Stimulated activated CD4-positive, alpha-beta T cell treated with anti-CD3 and anti-CD28 coated beads, Interleukin-1b, Interleukin-23, amount 100 ng/mL, for 48 hours (primary cell): ENCODE data around the gene CAPN12.
"Not testable (repeated sequence)": the region's sequence is repeated elsewhere in the genome, so short reads cannot be mapped to it uniquely, and the experiment has no call there.

Source experiments
- DNase-seq: peaks from one replicate; pipeline ENCODE4 v3.0.0-alpha.2; 2020

The CAPN12 gene, protein sequence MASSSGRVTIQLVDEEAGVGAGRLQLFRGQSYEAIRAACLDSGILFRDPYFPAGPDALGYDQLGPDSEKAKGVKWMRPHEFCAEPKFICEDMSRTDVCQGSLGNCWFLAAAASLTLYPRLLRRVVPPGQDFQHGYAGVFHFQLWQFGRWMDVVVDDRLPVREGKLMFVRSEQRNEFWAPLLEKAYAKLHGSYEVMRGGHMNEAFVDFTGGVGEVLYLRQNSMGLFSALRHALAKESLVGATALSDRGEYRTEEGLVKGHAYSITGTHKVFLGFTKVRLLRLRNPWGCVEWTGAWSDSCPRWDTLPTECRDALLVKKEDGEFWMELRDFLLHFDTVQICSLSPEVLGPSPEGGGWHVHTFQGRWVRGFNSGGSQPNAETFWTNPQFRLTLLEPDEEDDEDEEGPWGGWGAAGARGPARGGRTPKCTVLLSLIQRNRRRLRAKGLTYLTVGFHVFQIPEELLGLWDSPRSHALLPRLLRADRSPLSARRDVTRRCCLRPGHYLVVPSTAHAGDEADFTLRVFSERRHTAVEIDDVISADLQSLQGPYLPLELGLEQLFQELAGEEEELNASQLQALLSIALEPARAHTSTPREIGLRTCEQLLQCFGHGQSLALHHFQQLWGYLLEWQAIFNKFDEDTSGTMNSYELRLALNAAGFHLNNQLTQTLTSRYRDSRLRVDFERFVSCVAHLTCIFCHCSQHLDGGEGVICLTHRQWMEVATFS

DNA sequence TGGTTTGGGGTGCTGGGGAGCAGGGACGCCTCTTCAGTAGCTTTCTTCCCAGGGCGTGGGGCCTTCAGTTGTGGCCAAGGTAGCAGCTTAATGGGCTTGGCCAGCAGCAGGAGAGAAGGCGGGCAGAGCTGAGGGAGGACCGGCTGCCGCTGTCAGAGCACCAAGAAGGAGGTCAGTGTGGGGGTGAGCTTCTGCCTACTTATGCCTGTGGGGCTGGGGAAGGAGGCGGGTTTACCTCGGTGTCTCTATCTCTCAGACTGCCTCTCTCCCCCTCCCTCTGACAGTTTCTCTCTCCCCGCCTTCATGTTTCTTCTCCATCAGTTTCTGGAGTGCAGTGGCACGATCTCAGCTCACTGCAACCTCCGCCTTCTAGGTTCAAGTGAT is at the start of gene CAPN12:
Gene CAPN12, minus strand, starts transcription at position 177 of the 384 bp plus-strand sequence. CDS start 309 bp downstream, outside the sequence.
- no peak for DNase-seq

DNA sequence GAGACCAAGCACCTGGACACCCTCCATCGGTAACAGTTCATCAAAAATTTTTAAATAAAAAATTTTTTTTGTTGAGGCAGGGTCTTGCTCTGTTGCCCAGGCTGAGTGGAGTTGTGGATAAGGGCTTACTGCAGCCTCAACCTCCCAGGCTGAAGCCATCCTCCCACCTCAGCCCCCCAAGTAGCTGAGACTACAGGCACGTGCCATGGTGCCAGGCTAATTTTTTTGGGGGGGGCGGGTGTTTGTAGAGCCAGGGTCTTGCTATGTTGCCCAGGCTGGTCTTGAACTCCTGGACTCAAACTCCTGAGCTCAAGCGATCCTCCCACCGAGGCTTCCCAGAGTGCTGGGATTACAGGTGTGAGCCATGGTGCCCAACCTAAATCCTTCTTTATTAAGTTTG is 49.4 kb upstream of the CAPN12 start:
- no peak for DNase-seq

DNA sequence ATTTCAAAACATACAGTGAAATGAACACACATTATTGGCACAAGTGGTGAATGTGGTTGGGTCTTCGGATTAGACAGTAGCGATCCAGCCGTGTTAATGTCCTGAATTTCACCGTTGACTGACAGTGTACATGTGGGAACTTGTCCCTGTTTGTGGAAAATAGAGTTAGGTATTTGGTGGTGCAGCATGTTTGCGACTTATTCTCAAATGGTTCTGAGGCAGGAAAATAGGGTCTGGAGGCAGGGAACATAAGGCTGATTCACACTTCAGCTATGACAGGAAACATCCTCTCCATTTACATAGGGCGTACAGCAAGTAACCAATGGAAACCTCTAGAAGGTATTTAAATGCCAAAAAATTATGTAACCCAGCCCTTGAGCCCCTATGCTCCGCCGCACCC is 48.9 kb upstream of the CAPN12 start:
- DNase-seq: no peak

DNA sequence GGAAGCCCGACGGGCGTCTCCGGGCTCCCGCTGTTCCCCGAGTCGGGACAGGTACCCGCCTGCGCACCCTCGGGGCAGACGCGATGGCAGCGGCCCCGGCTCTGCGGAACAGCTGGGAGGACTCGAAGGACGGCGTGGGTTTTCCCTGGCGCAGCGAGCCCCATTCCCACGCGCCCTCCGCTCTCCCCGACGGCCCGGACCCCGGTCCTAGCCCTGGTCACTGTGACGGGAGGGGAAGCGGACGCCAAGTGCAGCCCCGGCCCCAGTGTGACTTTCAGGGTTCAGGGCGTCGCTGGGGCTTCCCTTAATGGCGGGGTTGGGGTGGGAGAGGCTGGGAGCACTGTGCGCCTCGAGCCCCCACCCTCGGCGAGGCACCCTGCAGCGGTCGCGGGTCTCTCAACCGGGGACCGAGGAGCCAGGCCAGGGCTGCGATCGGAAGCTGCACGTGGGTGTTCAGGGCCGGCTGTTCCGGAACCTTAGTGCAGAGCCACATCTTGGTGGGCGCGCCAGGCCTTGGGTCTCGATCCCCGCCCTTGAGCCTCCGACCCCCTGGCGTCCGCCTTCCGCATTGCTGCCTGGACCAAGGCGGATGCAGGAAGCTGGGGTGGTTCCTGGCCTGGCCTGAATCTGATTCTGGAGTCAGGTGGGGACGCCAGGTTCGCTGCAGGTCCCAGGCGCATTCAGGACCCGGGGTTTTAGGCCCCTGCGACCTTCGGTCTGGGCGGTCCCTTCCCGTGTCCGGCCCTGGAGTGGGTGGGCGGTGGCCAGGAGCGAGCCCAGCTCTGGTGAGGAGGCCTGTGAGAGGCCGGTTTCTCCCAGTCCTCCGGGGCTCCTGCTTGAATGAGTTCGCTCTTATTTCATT is 48.2 kb upstream of the CAPN12 start:
- peak; percentile 27 for DNase-seq

DNA sequence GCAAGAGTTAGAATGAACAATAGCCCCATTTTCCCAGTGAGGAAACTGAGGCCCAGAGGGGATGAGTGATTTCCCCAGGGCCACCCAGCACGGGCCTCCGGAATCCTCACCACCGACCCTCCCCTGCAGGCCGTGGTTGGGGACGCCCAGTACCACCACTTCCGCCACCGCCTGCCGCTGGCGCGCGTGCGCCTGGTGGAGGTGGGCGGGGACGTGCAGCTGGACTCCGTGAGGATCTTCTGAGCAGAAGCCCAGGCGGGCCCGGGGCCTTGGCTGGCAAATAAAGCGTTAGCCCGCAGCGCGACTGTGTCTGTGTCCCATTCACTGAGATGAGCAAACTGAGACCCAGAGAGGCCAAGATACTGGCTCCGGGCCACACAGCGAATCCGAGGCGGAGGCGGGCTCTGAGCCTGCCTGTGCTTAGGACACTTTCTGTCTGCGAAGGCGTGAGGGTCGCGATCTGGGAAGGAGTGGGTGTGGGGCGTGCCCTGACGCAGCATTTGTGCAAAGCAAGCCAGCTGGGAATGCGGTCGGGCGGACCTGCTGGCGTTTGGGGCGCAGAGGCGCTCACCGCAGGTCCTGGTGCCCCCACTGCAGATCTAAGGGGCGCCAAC is 47.3 kb upstream of the CAPN12 start:
- DNase-seq: not testable (repeated sequence)

DNA sequence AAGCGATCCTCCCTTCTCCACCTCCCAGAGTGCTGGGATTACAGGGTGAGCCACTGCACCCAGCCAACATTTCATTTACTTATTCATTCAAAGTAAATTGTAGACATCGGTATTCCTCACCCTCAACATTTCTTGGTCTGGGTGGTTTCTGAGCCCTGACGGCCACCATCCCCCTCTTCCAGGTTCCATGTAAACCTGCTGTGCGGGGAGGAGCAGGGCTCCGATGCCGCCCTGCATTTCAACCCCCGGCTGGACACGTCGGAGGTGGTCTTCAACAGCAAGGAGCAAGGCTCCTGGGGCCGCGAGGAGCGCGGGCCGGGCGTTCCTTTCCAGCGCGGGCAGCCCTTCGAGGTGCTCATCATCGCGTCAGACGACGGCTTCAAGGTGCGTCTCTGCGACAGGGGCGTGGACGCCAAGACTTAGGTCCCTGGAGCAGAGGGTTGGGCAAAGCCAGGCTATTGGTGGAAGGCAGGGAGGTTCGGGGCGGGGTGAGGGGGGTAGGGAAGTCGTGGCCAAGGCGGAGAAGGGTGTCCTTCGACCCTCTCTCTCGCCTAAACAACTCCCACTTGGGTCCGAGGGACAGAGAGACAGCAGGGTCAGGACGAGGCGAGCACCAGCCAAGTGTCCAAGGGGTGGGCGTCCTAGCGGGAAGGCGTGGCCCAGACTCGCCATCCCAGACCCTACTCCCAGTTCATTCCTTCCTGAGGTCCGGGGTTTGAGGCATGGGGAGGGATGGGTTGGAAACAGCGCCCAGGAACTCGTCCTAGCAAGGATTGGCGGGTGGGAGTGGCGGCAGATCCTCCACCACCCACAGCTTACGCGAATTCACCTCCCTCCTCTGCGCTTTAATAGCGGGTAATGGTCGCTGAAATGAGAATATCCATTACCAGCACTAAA is 46.5 kb upstream of the CAPN12 start:
- not testable (repeated sequence) for DNase-seq

DNA sequence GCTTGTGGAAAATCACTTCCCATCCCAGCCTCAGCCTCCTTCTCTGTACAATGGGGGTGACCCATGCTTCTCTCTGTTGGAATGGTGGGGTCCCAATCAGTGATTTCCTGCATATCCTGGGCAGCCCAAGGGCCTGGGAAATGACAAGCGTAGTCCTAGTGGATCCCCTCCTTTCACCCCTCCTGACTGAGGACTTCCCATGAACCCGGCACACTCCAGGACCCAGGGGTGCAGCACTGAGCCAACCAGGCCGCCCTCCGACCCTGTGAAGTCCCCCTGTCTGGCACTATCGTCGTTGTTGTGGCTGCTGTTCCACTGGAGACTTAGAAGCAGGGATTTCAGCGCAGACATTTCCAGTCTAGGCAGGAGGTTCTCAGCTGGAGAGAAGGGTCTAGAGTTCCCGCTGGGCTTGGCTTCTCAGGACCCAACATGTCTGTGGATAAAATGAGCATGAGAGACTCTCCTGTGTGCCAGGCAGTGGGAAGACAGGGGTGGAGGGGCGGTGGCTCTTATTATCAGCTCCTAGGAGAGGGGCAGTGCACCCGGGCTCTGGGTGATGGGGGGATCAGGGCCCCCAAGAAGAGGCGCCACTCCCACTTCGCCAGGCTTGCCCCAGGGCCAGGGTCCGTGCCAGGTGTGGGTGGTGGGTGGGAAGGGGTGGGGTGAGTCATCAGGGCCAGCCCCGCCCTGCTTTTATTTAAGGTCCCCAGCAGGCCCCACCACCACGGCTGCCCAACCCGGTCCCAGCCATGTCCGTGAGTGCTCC is 44.4 kb upstream of the CAPN12 start, which contains the start of gene LGALS7B:
Gene LGALS7B, plus strand, starts transcription at position 723 of the 766 bp plus-strand sequence. Its CDS starts 27 bp downstream, at position 750.
- DNase-seq: no peak

DNA sequence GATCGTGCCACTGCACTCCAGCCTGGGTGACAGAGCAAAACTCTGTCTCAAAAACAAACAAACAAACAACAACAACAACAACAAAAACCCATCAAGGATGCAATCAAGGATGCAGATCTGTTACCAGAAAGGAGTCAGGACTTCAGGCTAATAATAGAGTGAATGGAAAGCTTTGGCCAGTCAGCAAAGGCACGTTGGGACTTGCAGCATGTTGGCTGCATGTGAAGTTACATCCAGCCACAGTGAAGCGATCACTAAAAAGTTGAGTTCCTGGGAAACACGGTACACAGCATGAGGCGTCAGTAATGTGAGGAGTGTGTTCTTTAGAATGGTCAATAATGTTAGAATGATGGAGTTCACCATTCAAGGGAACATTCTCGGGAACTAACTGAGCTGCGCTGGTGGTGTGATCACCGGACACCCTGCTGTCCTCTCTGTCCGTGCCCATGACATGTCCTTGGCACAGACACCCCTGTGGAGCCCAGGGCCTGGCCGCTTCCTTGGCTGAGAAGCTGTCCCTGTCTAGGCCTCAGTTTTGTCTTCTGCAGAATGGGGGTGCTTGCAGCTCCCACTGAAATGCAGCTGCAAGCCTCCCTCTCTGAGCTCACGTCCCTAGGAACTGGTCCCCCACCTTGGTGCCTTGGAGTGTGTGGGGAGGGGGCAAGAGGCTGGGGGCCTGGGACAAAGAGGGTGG is 42.4 kb upstream of the CAPN12 start:
- DNase-seq: no peak

DNA sequence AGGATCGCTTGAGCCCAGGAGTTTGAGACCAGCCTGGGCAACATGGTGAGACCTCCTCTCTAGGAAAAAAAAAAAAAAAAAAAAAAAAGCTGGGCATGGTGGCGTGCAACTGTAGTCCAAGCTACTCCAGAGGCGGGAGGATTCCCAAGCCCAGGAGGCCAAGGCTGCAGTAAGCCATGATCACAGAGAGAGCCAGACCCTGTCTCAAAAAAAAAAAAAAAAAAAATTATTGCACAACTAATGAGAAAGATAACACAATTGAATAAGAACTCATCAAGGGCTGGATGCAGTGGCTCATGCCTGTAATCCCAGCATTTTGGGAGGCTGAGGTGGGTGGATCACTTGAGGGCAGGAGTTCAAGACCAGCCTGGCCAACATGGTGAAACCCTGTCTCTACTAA is 41.8 kb upstream of the CAPN12 start:
- DNase-seq: not testable (repeated sequence)

DNA sequence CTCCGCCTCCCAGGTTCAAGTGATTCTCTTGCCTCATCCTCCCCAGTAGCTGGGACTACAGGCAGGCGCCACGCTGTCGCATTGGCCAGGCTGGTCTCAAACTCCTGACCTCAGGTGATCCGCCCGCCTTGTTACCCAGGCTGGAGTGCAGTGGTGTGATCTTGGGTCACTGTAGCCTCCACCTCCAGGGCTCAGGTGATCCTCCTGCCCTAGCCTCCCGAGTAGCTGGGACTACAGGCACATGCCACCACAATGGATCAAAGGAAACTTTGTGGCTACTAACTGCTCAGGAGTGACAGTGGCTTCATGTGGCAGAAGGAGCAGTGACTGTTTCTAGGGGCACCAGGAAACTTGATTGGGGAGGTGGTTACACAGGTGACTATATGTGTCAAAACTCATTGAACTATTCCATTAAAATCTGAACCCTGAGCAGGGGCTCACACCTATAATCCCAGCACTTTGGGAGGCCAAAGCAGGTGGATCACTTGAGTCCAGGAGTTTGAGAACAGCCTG is 41.0 kb upstream of the CAPN12 start:
- DNase-seq: no peak

DNA sequence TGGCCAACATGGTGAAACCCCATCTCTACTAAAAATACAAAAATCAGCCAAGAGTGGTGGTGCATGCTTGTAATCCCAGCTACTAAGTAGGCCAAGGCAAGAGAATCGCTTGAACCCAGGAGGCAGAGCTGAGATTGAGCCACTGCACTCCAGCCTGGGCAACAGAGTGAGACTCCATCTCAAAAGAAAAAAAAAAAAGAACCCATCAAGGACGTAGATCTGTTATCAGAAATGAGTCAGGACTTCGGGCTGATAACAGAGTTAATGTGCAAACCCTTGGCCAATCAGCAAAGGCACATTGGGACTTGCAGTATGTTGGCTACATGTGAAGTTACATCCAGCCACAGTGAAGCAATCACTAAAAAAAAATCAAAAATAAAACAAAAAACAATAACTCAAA is 40.0 kb upstream of the CAPN12 start:
- DNase-seq: no peak

DNA sequence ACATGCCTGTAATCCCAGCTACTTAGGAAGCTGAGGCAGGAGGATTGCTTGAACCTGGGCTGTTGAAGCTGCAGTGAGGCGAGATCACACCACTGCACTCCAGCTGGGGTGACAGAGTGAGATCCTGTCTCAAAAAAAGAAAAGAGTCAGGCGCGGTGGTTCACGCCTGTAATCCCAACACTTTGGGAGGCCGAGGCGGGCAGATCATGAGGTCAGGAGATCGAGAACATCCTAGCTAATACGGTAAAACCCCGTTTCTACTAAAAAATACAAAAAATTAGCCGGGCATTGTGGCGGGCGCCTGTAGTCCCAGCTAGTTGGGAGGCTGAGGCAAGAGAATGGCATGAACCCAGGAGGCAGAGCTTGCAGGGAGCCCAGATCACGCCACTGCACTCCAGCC is 37.9 kb upstream of the CAPN12 start:
- DNase-seq: not testable (repeated sequence)

DNA sequence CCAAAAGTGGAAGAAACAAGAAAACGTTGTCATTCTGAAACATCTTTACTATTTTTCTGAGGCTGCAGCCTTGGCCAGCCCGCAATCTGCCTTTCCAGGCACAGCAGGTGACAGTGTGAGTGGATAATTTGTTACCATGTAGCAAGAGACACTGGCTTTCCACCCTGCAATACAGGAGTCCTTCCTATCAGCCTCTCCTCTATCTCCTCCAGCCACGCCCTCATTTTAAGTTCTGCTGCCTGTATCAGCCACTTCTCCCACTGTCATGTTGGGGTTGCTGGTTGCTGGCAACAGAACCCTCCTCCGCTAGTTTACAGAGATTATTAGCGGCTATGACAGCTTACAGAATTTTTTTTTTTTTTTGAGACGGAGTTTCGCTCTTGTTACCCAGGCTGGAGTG is 36.8 kb upstream of the CAPN12 start:
- no peak for DNase-seq

DNA sequence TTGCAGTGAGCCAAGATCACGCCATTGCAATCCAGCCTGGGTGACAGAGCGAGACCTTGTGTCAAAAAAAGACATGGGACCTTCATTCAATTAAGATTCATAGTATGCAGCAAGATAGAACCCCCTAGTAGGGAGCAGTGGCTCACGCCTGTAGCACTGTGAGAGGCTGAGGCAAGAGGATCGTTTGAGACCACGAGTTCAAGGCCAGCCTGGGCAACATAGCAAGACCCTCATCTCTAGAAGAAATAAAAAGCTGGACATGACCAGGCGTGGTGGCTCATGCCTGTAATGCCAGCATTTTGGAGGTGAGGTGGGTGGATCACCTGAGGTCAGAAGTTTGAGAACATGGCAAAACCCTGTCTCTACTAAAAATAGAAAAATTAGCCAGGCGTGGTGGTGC is 36.2 kb upstream of the CAPN12 start:
- DNase-seq: no peak

DNA sequence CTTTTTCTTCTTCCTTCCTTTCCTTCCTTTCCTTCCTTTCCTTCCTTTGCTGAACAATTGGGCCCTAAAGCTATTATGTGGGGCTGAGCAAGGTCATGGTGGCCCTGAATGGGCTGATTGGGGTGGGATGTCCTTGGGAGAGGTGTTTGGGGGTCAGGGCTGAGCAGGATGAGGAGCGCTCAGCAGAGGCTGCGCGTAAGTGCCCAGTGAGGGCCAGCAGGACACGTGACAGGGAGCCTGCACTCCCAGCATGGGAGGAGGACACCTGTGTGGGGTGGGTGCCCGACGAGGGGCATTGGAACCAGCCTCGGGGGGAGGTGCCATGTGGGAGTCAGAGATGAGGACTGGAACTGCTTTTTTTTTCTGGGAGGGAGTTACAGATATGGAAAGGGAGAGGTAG is 34.5 kb upstream of the CAPN12 start:
- no peak for DNase-seq

DNA sequence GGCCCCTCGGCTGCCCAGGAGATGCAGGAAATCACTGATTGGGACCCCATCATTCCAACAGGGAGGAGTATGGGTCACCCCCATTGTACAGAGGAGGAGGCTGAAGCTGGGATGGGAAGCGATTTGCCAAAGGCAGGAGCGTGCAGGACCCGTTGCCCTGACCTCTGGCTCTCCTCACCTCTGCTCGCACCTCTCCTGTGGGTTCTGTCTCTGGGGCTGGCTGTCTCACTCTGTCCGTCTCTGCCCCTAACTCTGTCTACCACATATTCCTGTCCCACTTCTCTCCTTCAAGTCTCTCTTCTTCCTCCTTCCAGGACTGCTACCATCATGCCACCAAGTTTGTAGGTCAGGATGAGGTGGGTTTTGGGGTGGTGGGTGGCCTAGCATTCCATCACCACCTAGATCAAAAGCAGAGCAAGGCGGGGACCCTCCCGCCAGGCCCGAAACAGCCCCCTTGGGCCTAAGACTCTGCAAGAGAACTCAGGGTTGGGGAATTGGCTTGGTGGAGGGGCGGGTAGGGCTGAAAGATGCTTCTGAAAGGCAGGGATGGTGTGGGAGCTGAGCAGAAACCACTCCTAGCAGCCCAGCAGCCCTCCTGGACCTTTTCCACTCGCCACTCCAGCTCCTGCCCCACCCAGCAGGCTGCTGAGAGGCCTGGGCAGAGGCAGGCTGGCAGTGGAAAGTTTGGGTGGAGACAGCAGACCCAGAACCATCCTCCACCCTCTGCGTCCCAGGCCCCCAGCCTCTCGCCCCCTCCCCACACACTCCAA is 30.1 kb upstream of the CAPN12 start:
- no peak for DNase-seq

DNA sequence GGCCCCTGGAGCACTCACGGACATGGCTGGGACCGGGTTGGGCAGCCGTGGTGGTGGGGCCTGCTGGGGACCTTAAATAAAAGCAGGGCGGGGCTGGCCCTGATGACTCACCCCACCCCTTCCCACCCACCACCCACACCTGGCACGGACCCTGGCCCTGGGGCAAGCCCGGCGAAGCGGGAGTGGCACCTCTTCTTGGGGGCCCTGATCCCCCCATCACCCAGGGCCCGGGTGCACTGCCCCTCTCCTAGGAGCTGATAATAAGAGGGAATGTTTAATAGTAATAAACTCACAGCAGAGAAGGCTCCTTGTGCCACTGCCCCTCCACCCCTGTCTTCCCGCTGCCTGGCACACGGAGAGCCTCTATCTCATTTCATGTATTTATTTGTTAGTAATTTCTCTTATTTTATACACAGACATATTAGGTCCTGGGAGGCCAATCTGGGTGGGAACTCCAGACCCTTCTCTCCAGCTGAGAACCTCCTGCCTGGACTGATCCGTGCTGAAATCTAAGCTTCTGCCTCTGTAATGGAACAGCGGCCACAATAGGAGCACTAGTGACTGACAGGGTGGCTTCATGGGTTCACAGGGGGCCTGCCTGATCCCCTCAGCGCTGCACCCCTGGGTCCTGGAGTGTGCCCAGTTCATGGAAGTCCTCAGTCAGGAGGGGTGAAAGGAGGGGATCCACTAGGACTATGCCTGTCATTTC is 29.3 kb upstream of the CAPN12 start, which contains the start of gene LGALS7:
Gene LGALS7, minus strand, starts transcription at position 49 of the 709 bp plus-strand sequence. Its CDS starts 25 bp downstream, at position 24.
- DNase-seq: no peak

DNA sequence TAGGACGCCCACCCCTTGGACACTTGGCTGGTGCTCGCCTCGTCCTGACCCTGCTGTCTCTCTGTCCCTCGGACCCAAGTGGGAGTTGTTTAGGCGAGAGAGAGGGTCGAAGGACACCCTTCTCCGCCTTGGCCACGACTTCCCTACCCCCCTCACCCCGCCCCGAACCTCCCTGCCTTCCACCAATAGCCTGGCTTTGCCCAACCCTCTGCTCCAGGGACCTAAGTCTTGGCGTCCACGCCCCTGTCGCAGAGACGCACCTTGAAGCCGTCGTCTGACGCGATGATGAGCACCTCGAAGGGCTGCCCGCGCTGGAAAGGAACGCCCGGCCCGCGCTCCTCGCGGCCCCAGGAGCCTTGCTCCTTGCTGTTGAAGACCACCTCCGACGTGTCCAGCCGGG is 27.3 kb upstream of the CAPN12 start:
- DNase-seq: not testable (repeated sequence)
